HepG2 (cell line): ENCODE measurements around the gene DNAJC5. TPM values are rescaled to one million over a fixed set of nuclear protein-coding genes. Genes with fewer than 3 reads are reported as not detected.

Experiments
- ATF5 ChIP-seq: sonication (generic); formaldehyde crosslinking; IDR thresholded peaks from 2 replicates; pipeline ENCODE4 v1.4.0; 2020; ENCODE audit warnings: mild to moderate bottlenecking, low read depth, missing genetic modification reagents
- E2F2 ChIP-seq: sonication (generic); formaldehyde crosslinking; IDR thresholded peaks from 2 replicates; pipeline ENCODE4 v1.4.0; 2020; ENCODE audit warnings: missing genetic modification reagents, borderline replicate concordance
- GMEB1 ChIP-seq: sonication (generic); formaldehyde crosslinking; IDR thresholded peaks from 2 replicates; pipeline ENCODE4 v1.5.1; 2020; ENCODE audit warnings: missing genetic modification reagents, mild to moderate bottlenecking, borderline replicate concordance
- NCOA2 ChIP-seq: sonication (generic); formaldehyde crosslinking; IDR thresholded peaks from 2 replicates; pipeline ENCODE4 v1.8.0; 2022; ENCODE audit warnings: inconsistent platforms
- NCOR1 ChIP-seq: fragments of 200-600 bp; sonication (generic); IDR thresholded peaks from 2 replicates; pipeline ENCODE4 v1.7.0; 2017; ENCODE audit warnings: antibody characterized with exemption, low read length, borderline replicate concordance
- NFRKB ChIP-seq: fragments of 450-650 bp; IDR thresholded peaks from 2 replicates; pipeline ENCODE4 v1.6.1; 2017
- NPAS2 ChIP-seq: sonication (generic); formaldehyde crosslinking; IDR thresholded peaks from 2 replicates; pipeline ENCODE4 v1.8.0; 2022; ENCODE audit warnings: mild to moderate bottlenecking, missing genetic modification reagents, borderline replicate concordance
- POLR2A ChIP-seq, 2 experiments: IDR thresholded peaks; 2 replicates each; pipeline ENCODE4 v1.6.1; 2011; ENCODE audit warnings: low read depth in 2 of 2, low read length in 2 of 2, mild to moderate bottlenecking in 1 of 2, moderate library complexity in 1 of 2; ENCODE audit not compliant: insufficient read depth in 1 of 2
- REXO4 ChIP-seq: sonication (generic); formaldehyde crosslinking; IDR thresholded peaks from 2 replicates; pipeline ENCODE4 v1.8.0; 2022; ENCODE audit warnings: missing genetic modification reagents, mild to moderate bottlenecking, borderline replicate concordance
- SIN3A ChIP-seq: IDR thresholded peaks from 2 replicates; pipeline ENCODE4 v1.6.1; 2011; ENCODE audit warnings: low read depth, mild to moderate bottlenecking, control low read depth, low read length, borderline replicate concordance
- SMAD3 ChIP-seq: sonication (generic); formaldehyde crosslinking; IDR thresholded peaks from 2 replicates; pipeline ENCODE4 v1.4.0; 2020; ENCODE audit warnings: missing genetic modification reagents
- SMAD9 ChIP-seq: sonication (generic); formaldehyde crosslinking; IDR thresholded peaks from 2 replicates; pipeline ENCODE4 v1.5.1; 2020; ENCODE audit warnings: mild to moderate bottlenecking, missing genetic modification reagents
- SMARCE1 ChIP-seq: fragments of 450-650 bp; IDR thresholded peaks from 2 replicates; pipeline ENCODE4 v1.6.1; 2017; ENCODE audit warnings: borderline replicate concordance
- SNAI1 ChIP-seq: sonication (generic); formaldehyde crosslinking; IDR thresholded peaks from 2 replicates; pipeline ENCODE4 v1.5.0; 2020; ENCODE audit warnings: mild to moderate bottlenecking, missing genetic modification reagents, borderline replicate concordance
- TGIF2 ChIP-seq: IDR thresholded peaks from 2 replicates; pipeline ENCODE4 v1.6.1; 2016; ENCODE audit warnings: control low read depth, missing compliant biosample characterization
- XBP1 ChIP-seq: sonication (generic); formaldehyde crosslinking; IDR thresholded peaks from 2 replicates; pipeline ENCODE4 v1.5.0; 2020; ENCODE audit warnings: missing genetic modification reagents
- ZFY ChIP-seq: sonication (generic); formaldehyde crosslinking; IDR thresholded peaks from 2 replicates; pipeline ENCODE4 v1.4.0; 2020; ENCODE audit warnings: missing genetic modification reagents
- ZNF234 ChIP-seq: sonication (generic); formaldehyde crosslinking; conservative IDR thresholded peaks from 2 replicates; pipeline ENCODE4 v1.5.1; 2020; ENCODE audit warnings: mild to moderate bottlenecking, missing genetic modification reagents
- ZNF3 ChIP-seq: IDR thresholded peaks from 2 replicates; pipeline ENCODE4 v1.7.0; 2017; ENCODE audit warnings: inconsistent platforms
- ZNF329 ChIP-seq: sonication (generic); formaldehyde crosslinking; IDR thresholded peaks from 2 replicates; pipeline ENCODE4 v1.9.0; 2021; ENCODE audit warnings: low read depth, mild to moderate bottlenecking, missing genetic modification reagents
- ZNF337 ChIP-seq: sonication (generic); formaldehyde crosslinking; IDR thresholded peaks from 2 replicates; pipeline ENCODE4 v1.5.1; 2020; ENCODE audit warnings: missing genetic modification reagents, low read depth, mild to moderate bottlenecking, borderline replicate concordance
- ZNF431 ChIP-seq: sonication (generic); formaldehyde crosslinking; IDR thresholded peaks from 2 replicates; pipeline ENCODE4 v1.9.0; 2022; ENCODE audit warnings: missing genetic modification reagents, low read depth, mild to moderate bottlenecking, borderline replicate concordance
- ZNF547 ChIP-seq: sonication (generic); formaldehyde crosslinking; IDR thresholded peaks from 2 replicates; pipeline ENCODE4 v1.5.1; 2020; ENCODE audit warnings: mild to moderate bottlenecking, missing genetic modification reagents
- ZNF562 ChIP-seq: sonication (generic); formaldehyde crosslinking; IDR thresholded peaks from 2 replicates; pipeline ENCODE4 v1.8.0; 2022; ENCODE audit warnings: missing genetic modification reagents, borderline replicate concordance
- ZNF598 ChIP-seq: sonication (generic); formaldehyde crosslinking; IDR thresholded peaks from 2 replicates; pipeline ENCODE4 v1.5.1; 2020; ENCODE audit warnings: mild to moderate bottlenecking, missing genetic modification reagents, borderline replicate concordance
- ZNF784 ChIP-seq: sonication (generic); formaldehyde crosslinking; IDR thresholded peaks from 2 replicates; pipeline ENCODE4 v1.5.1; 2020; ENCODE audit warnings: missing genetic modification reagents, mild to moderate bottlenecking, borderline replicate concordance
- polyA plus RNA-seq, 8 experiments: library from polyadenylated mRNA; depleted of rRNA in 3 of 8; stranded (reverse) in 7 of 8; unstranded in 1 of 8; fragments of >200 nt; fragmentation: Illumina TruSeq in 4 of 8; extraction: Trizol in 4 of 8; gene quantifications; 2 replicates each; pipeline versions ENCODE4 v1.2.1 to v1.2.3, GENCODE V29; 2011 to 2016; ENCODE audit warnings: low read depth in 4 of 8, missing spikeins in 1 of 8, mixed read lengths in 1 of 8; ENCODE audit not compliant: insufficient read depth in 1 of 8
- total RNA-seq, 5 experiments: library from RNA; depleted of rRNA; stranded (reverse); fragments of >200 nt; fragmentation: Illumina TruSeq; extraction: Trizol; gene quantifications; 2 replicates each; pipeline ENCODE4 v1.2.3, GENCODE V29; 2016; ENCODE audit warnings: low read depth in 1 of 5

DNAJC5 gene
- total and polyA plus RNA-seq, 2 of the 13 experiments (the other 11 are each of a cell fraction or from before 2014, with no cell fraction given), result 42.8 to 64.5 TPM

GRCh38 chr20:63978319-63979228 lies 83.6 kb downstream of the DNAJC5 start (continued):
- TF ChIP-seq ZNF329 (CRISPR knock-in tag), result peak; percentile 56; the same call in 1 of the 2 replicates
- TF ChIP-seq NFRKB, result no peak
- TF ChIP-seq SMAD9 (CRISPR knock-in tag), result peak; percentile 55; the same call in 1 of the 2 replicates
- TF ChIP-seq ZNF234 (CRISPR knock-in tag), result no peak; the same call in 1 of the 2 replicates
- no peak for TF ChIP-seq NCOR1
- peak; percentile 78; the same call in 1 of the 2 replicates for TF ChIP-seq NPAS2 (CRISPR knock-in tag)
- TF ChIP-seq NCOA2, result peak; percentile 55; the same call in 1 of the 2 replicates
- TF ChIP-seq POLR2A (IDR thresholded peaks at IDR 0.05; ENCODE audit: insufficient read depth in 1 of 2, low read depth in 2 of 2, low read length in 2 of 2), result no peak
- TF ChIP-seq SMARCE1, result no peak
- TF ChIP-seq SMAD3 (CRISPR knock-in tag), result peak; percentile 57; the same call in 1 of the 2 replicates
- TF ChIP-seq ATF5 (CRISPR knock-in tag), result no peak
- no peak for TF ChIP-seq REXO4 (CRISPR knock-in tag)
- TF ChIP-seq XBP1 (CRISPR knock-in tag), result peak; percentile 83; the same call in 1 of the 2 replicates
- no peak for TF ChIP-seq ZNF3 (CRISPR knock-in tag)
- TF ChIP-seq GMEB1 (CRISPR knock-in tag), result peak; percentile 64; the same call in 1 of the 2 replicates
- 0 out of 2 replicates have a peak, but pooled peaks have one; percentile 22 for TF ChIP-seq TGIF2
- peak; percentile 95; the same call in 1 of the 2 replicates for TF ChIP-seq E2F2 (CRISPR knock-in tag)
- peak; percentile 77 for TF ChIP-seq ZFY (CRISPR knock-in tag)
- peak; percentile 65; the same call in 1 of the 2 replicates for TF ChIP-seq SIN3A
- TF ChIP-seq ZNF431, result 0 out of 2 replicates have a peak, but pooled peaks have one; percentile 65
- peak; percentile 68; the same call in 1 of the 2 replicates for TF ChIP-seq ZNF598 (CRISPR knock-in tag)
- TF ChIP-seq ZNF784 (CRISPR knock-in tag), result no peak
- TF ChIP-seq ZNF547 (CRISPR knock-in tag), result peak; percentile 67; the same call in 1 of the 2 replicates
- TF ChIP-seq ZNF337 (CRISPR knock-in tag), result no peak
- TF ChIP-seq ZNF562 (CRISPR knock-in tag), result no peak
- TF ChIP-seq SNAI1 (CRISPR knock-in tag), result peak; percentile 96
